HG03175 (cell line): ENCODE data around the gene MAGI1.
"Not testable (repeated sequence)": the region's sequence is repeated elsewhere in the genome, so short reads cannot be mapped to it uniquely, and the experiment has no call there.

Experiments
- ATAC-seq: cut with Tn5 transposase; IDR thresholded peaks from one replicate; pipeline ENCODE4 v1.9.1; 2021; ENCODE audit warnings: mild to moderate bottlenecking, moderate library complexity; ENCODE audit not compliant: unreplicated experiment

The MAGI1 gene

GRCh38 chr3:66041116-66041515 lies 2.4 kb upstream of the MAGI1 start:
- ATAC-seq = no peak

DNA sequence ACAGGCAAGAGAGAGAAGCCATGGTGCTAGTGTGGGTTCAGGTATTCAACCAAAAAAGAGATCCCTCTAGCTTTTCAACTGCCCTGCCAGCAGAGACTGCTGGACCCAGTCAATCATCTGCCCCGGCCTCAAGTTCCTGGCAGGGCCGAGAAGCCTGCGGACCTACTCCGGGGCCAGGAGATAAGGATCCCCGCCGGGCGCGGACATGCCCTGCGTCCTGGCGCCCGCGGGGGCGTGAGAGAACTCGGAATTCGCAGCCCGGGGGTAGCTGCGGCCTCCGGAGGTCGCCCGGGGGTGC lies 821 bp upstream of the MAGI1 start:
- ATAC-seq = no peak

DNA sequence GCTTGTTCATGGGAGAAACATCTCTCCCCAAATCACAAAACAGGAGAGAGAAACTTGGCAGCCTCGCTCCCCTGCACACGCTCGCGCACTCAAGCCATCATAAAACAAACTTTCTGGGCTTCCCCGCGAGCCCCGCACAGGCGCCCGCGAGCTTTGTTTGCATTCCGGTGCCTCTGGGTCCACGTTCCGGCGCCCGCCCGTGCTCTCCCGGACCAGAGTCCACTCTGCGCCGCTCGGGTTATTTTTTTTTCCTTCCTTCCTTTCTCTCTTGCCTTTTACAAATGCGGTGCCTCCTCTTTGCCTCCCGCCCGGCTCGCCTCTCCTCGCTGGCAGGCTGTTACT lies 363 bp downstream of the MAGI1 start:
- peak; percentile 22 for ATAC-seq

- peak; percentile 13 for ATAC-seq
Measured at GRCh38 chr3:66037986-66038369, 740 bp downstream of the MAGI1 start.

DNA sequence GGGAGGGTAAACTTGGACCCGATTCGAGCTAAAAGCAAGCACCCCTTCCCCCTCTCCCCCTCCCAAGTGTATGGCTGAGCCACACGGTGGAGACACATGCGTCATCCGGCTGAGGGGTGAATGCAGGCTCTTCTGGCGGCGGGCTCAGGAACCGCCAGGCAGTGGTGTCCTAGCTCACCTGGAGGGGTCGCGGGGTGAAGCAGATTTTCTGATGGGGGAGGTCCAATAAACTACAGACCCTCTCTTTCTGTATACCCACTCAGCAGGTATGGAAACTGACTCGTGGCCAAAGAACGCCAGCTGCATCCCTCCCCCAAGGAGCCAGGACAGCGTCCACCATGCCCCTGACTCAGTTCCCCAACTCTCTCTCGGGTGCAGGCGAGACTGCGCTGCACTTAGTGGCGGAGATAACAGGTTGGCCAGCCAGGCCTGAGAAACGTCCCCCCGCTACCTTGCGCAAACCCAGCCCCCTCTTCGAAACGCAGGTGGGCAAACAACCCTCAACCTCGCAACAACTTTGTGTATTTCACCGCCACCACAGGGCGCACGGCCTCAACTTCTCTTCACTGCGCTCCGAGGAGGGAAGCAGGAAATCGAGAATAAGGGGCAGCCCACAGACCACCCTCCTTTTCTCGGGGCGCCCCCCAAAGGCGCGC lies 1.3 kb downstream of the MAGI1 start:
- ATAC-seq = no peak

- ATAC-seq = no peak
Measured at GRCh38 chr3:66036586-66037148, 2.1 kb downstream of the MAGI1 start.

- ATAC-seq = no peak
Measured at GRCh38 chr3:66035763-66036477, 2.8 kb downstream of the MAGI1 start.

GRCh38 chr3:66033241-66034138 lies 5.2 kb downstream of the MAGI1 start:
- no peak for ATAC-seq

- ATAC-seq = no peak
Measured at GRCh38 chr3:66031102-66031698, 7.5 kb downstream of the MAGI1 start.

DNA sequence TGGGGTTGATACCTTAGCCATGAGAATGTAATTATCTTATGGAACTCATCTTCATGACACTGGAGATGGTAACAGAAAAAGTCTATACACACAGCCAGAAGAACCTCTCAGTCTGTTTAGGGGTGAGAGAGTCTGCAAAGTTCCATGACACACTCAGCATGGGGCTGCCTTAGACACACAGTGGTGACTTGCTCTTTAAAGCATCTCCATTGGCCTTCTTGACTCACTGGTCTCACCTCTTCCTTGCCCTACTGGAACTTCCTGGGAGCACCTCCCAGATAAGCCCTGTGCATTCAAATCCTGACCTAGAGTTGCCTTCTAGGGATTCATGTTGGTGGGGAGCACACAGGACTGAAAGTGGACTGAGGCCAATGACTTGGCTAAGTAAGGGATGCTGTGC lies 9.3 kb downstream of the MAGI1 start:
- no peak for ATAC-seq

DNA sequence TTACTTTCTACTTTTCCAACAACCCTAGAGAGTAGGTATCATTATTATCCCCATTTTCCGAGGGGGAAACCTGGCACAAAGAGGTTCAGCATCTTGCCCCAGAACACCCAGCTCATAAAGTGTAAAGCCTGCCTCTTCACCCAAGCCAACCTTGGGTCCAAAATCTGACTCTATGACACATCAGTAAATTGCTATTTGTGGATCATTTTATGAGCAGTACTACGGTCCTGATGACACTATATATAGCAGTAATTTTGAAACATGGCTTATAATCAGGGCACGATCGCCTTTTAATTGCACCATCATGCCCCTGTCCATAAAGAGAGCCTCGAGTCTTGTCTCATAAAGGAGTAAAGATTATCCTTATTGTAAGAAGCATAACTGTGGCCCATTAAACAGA lies 9.7 kb downstream of the MAGI1 start:
- no peak for ATAC-seq

GRCh38 chr3:66028457-66028856 lies 10.3 kb downstream of the MAGI1 start:
- ATAC-seq = no peak

- not testable (repeated sequence) for ATAC-seq
Measured at GRCh38 chr3:66027099-66027498, 11.6 kb downstream of the MAGI1 start.

DNA sequence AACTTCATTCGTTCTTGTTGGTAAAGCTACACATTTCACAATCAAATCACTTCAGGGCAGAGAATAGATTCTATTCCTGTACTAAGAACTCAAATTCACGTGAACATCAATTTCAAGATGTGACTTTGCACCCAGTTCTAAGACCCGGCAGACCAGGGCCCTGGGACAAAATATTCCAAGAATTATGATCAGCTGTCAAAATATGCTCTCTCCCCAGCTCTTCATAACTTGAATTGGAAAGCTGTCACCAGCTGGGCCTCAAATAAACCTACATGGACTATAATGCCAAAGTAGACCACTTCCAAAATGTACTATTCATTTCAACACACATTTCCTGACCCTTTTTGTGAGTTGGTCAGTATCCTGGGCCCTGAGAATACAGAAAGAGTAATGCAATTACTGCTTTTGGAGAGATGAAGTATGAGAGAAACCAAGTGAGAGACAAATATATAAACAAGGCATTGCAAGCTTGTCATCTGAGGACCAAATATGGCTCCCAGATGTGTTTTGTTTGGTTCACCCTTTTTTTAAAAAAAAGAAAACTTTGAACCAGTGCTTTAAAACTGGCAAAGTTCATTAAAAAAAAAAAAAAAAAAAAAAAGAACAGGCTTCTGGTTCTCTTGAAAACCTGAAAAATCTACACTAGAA lies 14.9 kb downstream of the MAGI1 start:
- no peak for ATAC-seq

- no peak for ATAC-seq
Measured at GRCh38 chr3:66023229-66023628, 15.5 kb downstream of the MAGI1 start.

- no peak for ATAC-seq
Measured at GRCh38 chr3:66021731-66022131, 17.0 kb downstream of the MAGI1 start.

- ATAC-seq = no peak
Measured at GRCh38 chr3:66019896-66020295, 18.8 kb downstream of the MAGI1 start.

DNA sequence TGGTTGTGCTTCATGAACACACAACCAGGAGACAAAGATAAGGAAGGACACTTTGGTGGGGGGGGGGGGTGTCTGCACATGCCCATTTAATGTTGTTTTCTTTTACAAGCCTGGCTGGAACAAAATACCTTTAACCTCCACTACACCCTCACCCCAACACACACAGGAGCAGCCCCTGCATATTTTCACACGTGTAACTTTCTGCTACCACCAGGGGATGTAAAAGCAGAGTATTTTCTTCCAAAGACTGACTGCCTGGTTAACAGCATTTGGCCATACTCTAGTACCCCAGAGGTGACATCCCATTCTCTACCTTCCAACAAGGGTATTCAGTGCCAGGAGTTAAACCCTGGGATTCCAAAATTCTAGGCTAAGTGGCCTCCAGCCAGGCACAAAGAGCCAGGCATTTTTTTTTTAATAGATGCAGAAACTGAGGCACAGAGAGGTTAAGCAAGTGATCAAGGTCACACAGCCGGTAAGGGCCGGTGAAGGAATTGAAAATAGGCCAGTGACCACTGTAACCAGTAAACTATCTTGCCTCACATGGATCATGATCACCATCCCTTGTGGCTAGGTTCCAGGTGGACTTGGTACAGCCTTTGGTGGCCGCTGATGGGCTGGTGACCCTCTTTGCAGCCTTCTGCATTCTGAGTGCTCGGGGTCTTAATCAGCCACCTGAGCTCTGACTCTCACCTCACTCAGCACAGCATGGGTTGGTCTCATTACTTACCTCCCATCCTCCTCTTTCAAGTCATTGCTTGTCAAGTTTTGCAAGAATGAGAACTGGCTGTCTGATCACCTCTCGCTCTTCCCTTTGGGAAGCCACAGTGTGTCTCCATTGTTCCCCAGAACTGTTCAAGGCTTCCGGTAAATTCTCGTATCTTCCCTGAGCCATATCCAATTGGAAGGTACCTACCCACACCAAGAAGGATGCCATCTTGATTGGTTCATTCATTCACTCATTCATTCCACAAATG lies 20.4 kb downstream of the MAGI1 start:
- ATAC-seq = no peak

DNA sequence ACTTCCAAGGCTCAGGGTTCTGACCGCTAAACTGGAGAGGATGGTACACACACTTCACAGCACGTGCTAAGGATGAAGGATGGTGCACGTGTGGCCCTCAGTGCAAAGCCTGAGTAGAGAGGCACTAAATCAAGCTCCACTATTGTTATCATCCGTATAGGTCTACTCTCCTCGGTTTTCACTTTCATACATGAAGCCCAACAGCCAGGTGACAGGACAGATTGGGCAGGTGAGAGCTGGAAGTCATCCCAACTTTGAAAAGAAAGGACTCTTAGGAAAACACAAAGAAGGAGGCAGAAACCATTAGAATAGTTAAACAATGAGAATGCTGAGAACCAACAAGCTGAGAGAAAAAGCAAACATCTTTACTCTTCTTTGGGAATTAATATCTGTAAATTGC lies 21.1 kb downstream of the MAGI1 start:
- ATAC-seq = no peak

DNA sequence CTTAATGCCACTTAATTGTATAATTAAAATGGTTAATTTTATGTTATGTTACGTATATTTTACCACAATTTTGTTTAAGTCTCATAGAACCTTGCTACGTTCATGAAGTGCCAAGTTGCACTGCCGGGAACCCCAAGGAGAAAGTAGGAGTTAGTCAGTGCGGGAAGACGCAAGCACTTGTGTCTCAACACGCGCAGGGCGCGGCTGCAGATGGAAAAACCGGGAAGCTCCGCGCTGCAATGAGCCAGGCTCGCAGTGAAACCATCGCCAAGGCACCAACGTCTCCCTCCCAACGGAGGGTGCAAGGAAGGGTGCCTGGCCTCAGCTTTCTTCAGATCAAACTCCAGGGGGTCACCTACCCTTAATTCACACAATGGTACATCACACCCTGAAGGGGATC lies 21.6 kb downstream of the MAGI1 start:
- no peak for ATAC-seq
